Activated CD4-positive, alpha-beta T cell treated with anti-CD3 and anti-CD28 coated beads, Interleukin-2, Interleukin-6, amounts not matched to agents 100 ng/mL and 50 ng/mL, durations not matched to agents 16 hours and 8 hours (primary cell): ENCODE results near the gene RMC1.
A peak's percentile ranks its signal among the peaks of the same experiment; 100 is the strongest.
"Not testable (repeated sequence)": the region's sequence is repeated elsewhere in the genome, so short reads cannot be mapped to it uniquely, and the experiment has no call there.

Source experiments
- DNase-seq: peaks from one replicate; pipeline ENCODE4 v3.0.0-alpha.2; 2020

RMC1 gene

GRCh38 chr18:23498877-23499276, 4.4 kb upstream of the RMC1 start:
- peak; percentile 84 for DNase-seq

GRCh38 chr18:23499291-23499781, 4.0 kb upstream of the RMC1 start:
- no peak for DNase-seq

DNA sequence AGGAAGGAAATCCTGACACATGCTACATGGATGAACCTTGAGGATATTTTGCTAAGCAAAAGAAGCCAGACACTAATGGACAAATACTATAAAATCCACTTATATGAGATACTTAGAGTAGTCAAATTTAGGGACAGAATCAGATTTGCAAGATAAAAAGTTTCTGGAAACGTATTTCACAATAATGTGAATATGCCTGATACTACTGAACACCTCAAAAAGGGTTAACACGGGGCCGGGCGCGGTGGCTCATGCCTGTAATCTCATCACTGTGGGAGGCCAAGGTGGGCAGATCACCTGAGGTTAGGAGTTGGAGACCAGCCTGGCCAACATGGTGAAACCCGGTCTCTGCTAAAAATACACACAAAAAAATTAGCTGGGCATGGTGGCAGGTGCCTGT, 1.7 kb upstream of the RMC1 start:
- no peak for DNase-seq

DNA sequence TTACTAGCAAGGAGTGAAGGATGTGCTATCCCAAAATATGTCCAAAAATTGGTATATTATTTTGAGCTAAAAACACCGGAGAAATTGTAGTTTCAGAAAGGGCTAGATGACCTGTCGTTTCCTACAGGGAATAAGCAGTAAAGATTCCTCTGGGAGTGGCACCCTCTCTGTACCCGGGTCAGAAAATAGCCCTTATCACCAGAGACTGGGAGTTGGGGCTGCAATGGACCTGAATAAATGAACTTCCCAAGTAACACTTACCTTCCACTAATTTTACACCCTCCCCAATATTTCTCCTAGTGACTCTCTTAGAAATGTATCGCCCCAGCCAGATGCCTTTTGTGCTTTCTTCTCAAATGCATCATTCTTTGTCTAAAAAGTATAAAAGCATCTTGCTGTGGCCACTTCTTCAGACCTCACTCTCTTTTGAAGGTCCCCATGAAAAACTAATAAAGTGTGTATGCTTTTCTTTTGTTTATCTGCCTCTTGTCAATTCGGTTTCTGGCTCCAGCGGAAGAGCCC, 734 bp upstream of the RMC1 start:
- DNase-seq = no peak

- no peak for DNase-seq
These were observed 643 bp downstream of the RMC1 start for GRCh38 chr18:23503963-23504344.

DNA sequence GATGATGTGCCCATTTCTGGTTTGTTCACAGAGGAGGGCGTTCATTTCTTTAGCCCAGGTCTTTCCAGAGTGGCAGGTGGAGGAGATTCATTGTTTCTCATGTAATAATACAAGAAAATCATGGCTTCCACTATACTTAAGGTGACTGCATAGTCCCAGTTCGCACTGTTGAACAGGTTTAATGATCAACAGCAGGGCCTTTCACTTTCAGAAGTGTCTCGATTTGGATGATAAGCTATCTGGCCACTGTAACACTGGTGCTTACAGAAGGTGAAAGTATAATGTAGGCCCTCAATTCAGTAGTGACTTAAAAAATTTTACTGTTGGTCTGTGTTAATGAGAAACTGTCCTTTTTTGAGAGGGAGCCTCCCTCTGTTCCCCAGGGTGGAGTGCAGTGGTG, 1.4 kb downstream of the RMC1 start:
- DNase-seq = peak; percentile 59

- no peak for DNase-seq
These were observed 3.1 kb downstream of the RMC1 start for GRCh38 chr18:23506393-23506792.

GRCh38 chr18:23510923-23511322, 7.6 kb downstream of the RMC1 start:
- not testable (repeated sequence) for DNase-seq

- DNase-seq = not testable (repeated sequence)
These were observed 8.9 kb downstream of the RMC1 start for GRCh38 chr18:23512216-23512615.

DNA sequence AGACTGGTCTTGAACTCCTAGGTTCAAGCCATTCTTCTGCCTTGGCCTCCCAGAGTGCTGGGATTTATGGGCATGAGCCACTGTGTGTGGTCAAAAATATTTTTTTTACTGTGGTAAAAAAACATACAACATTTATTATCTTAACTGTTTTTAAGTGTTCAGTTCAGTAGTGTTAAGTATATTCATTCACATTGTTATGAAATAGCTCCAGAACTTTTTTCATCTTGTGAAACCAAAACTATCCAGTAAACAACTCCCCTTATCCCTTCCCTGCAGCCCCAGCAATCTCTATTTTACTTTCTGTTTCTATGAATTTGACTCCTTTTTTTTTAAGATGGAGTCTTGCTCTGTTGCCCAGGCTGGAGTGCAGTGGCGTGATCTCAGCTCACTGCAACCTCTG, 9.3 kb downstream of the RMC1 start:
- DNase-seq = no peak

DNA sequence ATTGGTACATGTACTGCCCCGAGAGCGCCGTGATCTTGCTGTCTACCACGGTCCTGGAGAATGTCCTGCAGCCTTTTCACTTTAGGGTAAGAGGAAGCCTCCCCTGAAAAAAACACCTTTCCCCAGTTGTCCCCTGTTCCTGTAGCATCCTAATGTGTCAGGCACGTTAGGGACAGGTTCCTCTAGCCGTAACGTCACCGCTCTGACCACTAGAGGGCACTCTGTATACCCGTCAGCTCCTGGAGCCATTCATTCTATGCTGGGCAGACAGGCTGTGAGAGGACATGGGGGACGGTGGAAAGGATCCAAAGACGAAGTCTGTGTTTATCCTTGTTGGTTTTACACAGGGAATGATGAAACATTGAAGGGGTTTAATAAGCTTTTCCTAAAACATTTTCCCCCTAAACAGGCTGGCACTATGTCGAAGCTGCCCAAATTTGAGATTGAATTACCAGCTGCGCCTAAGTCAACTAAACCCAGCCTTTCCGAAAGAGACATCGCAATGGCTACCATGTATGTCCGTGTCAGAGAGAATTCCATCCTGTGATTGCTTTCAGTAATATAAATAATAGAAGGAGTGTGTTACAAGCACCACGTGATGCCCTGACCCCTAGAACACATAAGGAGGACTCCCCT, 12.7 kb downstream of the RMC1 start:
- peak; percentile 85 for DNase-seq

DNA sequence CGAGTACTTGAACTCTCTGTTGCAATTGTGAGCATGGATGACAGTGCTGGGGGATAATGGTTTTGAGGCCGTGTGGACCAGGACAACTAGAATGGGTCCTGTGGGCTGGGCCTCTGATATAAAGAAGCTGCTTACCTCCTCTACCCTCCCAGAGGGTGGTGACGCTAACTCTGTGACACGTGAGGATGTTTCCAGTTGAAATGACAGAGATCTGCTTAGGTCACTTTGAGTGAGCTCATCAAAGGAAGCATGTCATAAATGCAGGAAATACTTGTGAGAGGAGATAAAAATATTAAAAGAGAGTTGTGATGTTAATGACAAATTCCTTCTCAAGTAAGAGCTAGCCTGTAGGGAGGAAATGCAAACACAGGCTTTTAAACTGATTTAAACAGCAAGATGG, 16.4 kb downstream of the RMC1 start:
- no peak for DNase-seq

DNA sequence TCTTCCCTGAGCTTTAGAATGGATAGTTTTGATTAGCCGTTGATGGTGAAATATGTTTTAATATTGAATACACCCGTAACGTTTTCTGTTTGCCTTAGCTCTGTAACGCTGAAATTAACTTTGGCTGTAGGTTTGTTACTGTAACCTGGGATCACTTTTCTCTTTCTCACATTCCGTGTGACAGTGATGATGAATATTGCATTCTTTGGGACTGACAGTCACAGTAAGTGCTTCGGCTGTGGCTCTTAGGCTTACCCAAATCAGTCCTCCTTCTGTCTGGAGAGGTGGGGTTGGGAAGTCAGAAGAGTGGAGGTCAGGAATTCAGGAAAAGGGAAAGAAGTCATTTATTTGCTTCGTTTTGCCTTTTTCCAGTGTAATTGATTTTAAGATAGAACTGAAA, 18.0 kb downstream of the RMC1 start:
- DNase-seq = no peak

GRCh38 chr18:23521907-23522306, 18.6 kb downstream of the RMC1 start:
- DNase-seq = no peak

GRCh38 chr18:23523429-23524212, 20.3 kb downstream of the RMC1 start:
- DNase-seq = no peak

DNA sequence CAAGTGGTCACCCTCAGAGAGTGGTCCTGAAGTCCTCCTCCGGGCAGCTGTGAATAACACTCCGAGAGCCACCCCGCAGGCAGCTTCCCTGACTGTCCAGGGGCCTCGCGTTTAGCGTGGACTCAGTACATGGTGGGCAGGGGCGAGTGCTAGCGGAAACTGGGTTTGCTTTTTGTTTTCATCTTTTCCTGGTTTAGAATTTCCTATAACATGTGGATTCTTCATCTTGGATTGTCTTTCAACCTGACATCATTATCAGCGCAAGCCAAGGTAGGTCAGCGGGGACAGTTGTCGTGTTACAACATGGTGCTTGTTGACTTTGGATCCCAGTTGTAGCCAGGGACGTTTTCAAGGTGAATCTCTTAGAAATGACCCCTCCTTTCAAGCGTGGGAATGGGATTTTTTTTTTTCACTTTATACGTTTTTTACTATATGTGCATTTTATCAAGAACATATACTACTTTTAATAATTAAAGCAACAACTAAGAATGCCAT, 20.9 kb downstream of the RMC1 start:
- no peak for DNase-seq

DNA sequence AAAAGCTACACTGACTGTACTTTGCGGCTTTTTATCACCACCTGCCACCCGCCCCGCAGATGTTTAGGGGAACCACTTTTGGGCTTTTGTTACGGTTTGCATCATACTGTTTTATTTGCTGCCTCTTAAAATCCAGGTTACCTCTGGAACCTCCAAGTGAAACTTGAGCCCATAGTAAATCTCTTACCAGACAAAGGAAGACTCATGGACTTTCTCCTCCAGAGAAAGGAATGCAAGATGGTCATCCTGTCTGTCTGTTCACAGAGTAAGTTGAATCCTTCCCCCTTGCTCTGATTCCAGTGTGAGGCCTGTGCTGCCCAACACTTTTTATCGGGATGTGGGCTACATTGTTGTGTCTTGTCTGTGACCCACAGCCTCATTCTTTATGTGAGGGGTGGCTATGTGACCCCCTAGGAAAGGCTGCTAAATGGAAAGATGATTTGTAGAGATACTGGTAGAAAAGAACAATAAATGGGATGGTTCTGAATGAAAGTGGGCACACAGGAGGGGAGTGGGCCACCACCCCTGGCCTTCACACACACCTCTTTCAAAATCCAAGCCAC, 23.3 kb downstream of the RMC1 start:
- no peak for DNase-seq

DNA sequence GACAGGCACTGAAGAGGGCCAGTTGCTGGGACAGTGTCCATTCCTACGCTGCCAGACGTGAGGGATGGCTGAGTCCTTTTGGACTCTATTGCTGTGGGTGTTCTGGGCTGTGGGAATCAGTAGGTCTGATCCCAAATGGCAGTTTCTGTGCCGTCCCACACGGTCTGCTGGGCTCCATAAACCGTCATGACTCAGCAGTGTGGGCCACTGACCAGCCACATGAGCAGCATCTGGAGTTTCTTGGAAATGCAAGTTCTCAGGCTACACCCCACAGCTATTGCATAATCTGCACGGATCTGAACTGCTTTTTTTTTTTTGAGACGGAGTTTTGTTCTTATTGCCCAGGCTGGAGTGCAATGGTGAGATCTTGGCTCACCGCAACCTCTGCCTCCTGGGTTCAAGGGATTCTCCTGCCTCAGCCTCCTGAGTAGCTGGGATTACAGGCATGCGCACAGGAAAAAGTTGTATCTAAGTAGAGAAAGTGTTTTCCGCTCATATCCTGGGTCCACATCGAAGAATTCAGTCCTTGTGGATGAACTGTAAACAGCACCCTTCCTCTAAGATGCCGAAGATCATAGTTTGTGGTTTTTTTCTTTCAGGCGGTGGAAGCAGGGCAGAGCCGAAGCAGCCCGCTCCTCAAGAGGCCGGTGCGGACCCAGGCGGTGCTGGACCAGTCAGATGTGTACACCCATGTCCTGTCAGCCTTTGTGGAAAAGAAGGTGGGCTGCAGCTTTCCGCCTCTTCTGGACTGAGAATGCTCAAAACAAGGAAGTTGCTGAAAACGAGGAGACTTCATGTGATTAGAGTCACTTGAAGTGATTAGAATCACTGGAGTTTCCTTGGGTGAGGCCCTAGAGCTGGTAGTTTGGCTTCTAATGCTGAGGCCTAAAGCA, 25.5 kb downstream of the RMC1 start:
- no peak for DNase-seq

- peak; percentile 49 for DNase-seq
These were observed 26.3 kb downstream of the RMC1 start for GRCh38 chr18:23529604-23530003.

GRCh38 chr18:23530195-23530594, 26.9 kb downstream of the RMC1 start:
- no peak for DNase-seq

- no peak for DNase-seq
These were observed 28.6 kb downstream of the RMC1 start for GRCh38 chr18:23531912-23532311.

- no peak for DNase-seq
These were observed 29.5 kb downstream of the RMC1 start for GRCh38 chr18:23532848-23533247.

DNA sequence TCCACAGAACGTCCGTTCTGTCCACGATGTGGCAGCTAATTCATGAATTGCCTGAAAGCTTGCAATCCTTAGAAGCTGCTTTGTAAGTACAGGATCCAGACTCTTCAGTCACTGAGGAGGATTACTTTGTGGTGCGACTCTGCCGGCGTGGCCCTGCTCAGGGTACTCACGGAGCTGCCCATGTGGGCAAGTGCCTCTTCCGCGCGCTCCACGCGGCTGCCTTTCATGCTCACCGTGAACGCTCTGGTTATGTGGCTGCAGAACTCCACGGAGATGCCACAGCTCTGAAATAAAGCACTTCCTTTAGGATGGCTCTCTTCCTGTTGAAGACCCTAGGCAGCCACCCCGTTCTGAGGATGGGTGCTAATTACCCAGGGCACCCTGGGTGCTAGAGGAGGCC, 31.0 kb downstream of the RMC1 start:
- no peak for DNase-seq
